Ishikawa (cell line): ENCODE measurements around the gene TMEFF2.

Source experiments
- CEBPB ChIP-seq: IDR thresholded peaks from 2 replicates; pipeline ENCODE4 v1.6.1; 2012
- CREB1 ChIP-seq: IDR thresholded peaks from 2 replicates; pipeline ENCODE4 v1.6.1; 2012; ENCODE audit warnings: low read depth
- EGR1 ChIP-seq: IDR thresholded peaks from 2 replicates; pipeline ENCODE4 v1.6.1; 2012
- MAX ChIP-seq: IDR thresholded peaks from 2 replicates; pipeline ENCODE4 v1.6.1; 2012
- NFIC ChIP-seq: IDR thresholded peaks from 2 replicates; pipeline ENCODE4 v1.6.1; 2012
- TAF1 ChIP-seq: IDR thresholded peaks from 2 replicates; pipeline ENCODE4 v1.6.1; 2012; ENCODE audit warnings: low read depth, mild to moderate bottlenecking
- TCF12 ChIP-seq: IDR thresholded peaks from 2 replicates; pipeline ENCODE4 v1.6.1; 2012; ENCODE audit warnings: low read depth
- USF1 ChIP-seq: IDR thresholded peaks from 2 replicates; pipeline ENCODE4 v1.6.1; 2012
- YY1 ChIP-seq: IDR thresholded peaks from 2 replicates; pipeline ENCODE4 v1.6.1; 2012; ENCODE audit warnings: low read depth

Gene TMEFF2

GRCh38 chr2:191899410-191899809 lies 295.3 kb downstream of the TMEFF2 start:
- TF ChIP-seq TAF1 (no peak), YY1 (no peak), EGR1 (no peak), MAX (no peak), NFIC (no peak), CREB1 (no peak), USF1 (no peak), TCF12 (no peak), CEBPB (no peak)
